ENCODE results near the gene RPN1.

The RPN1 gene

GRCh38 chr3:128693696-128694095 is 43.1 kb upstream of the RPN1 start:
- H3K4me3 ChIP-seq (ENCODE audit: low read depth in 1 of 2, low read length in 2 of 2): no peak overlapping the region
- no peak for TF ChIP-seq EZH2 (IDR thresholded peaks at IDR 0.05; ENCODE audit: borderline replicate concordance, low read depth, low read length, severe bottlenecking)
- TF ChIP-seq, protein P1, sequence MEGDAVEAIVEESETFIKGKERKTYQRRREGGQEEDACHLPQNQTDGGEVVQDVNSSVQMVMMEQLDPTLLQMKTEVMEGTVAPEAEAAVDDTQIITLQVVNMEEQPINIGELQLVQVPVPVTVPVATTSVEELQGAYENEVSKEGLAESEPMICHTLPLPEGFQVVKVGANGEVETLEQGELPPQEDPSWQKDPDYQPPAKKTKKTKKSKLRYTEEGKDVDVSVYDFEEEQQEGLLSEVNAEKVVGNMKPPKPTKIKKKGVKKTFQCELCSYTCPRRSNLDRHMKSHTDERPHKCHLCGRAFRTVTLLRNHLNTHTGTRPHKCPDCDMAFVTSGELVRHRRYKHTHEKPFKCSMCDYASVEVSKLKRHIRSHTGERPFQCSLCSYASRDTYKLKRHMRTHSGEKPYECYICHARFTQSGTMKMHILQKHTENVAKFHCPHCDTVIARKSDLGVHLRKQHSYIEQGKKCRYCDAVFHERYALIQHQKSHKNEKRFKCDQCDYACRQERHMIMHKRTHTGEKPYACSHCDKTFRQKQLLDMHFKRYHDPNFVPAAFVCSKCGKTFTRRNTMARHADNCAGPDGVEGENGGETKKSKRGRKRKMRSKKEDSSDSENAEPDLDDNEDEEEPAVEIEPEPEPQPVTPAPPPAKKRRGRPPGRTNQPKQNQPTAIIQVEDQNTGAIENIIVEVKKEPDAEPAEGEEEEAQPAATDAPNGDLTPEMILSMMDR (IDR thresholded peaks at IDR 0.05; ENCODE audit: borderline replicate concordance, extremely low read depth, low read length, poor library complexity, severe bottlenecking): no peak
- no peak overlapping the region for H2AFZ ChIP-seq (ENCODE audit: low read depth, low read length)
- H3K9ac ChIP-seq (ENCODE audit: low read depth, low read length): no peak overlapping the region
- no peaks in the 10 kb centered on the region for H3K27me3 ChIP-seq (ENCODE audit: insufficient read depth, low read length, poor library complexity)
- ATAC-seq (ENCODE audit: insufficient read depth, low read depth) (no peak), DNase-seq (no peak)
- H4K20me1 ChIP-seq (ENCODE audit: insufficient read depth, low read length): no peaks in the 10 kb centered on the region
- no peaks in the 10 kb centered on the region for H3K4me1 ChIP-seq (ENCODE audit: insufficient read depth, low read length)
- H3K9me3 ChIP-seq (ENCODE audit: insufficient read depth, low read length, severe bottlenecking): no peaks in the 10 kb centered on the region
- no peak overlapping the region for H3K4me2 ChIP-seq (ENCODE audit: insufficient read depth, low read length)
- H3K36me3 ChIP-seq (ENCODE audit: insufficient read depth, low read length): no peaks in the 10 kb centered on the region
- H3K79me2 ChIP-seq (ENCODE audit: insufficient read depth, low read length): no peaks in the 10 kb centered on the region
- no peak overlapping the region for H3K27ac ChIP-seq (ENCODE audit: low read length)

- DNase-seq: no peak
- no peaks in the 10 kb centered on the region for H4K20me1 ChIP-seq (ENCODE audit: insufficient read depth, low read length)
- TF ChIP-seq, protein P1 (IDR thresholded peaks at IDR 0.05; ENCODE audit: borderline replicate concordance, extremely low read depth, low read length, poor library complexity, severe bottlenecking): no peak
- no peak for TF ChIP-seq EZH2 (IDR thresholded peaks at IDR 0.05; ENCODE audit: borderline replicate concordance, low read depth, low read length, severe bottlenecking)
- H3K27ac ChIP-seq (ENCODE audit: low read length): no peak overlapping the region
- H3K36me3 ChIP-seq (ENCODE audit: insufficient read depth, low read length): no peaks in the 10 kb centered on the region
- no peak for ATAC-seq (ENCODE audit: insufficient read depth, low read depth)
- H3K4me1 ChIP-seq (ENCODE audit: insufficient read depth, low read length): no peaks in the 10 kb centered on the region
- H3K9me3 ChIP-seq (ENCODE audit: insufficient read depth, low read length, severe bottlenecking): no peaks in the 10 kb centered on the region
- H3K9ac ChIP-seq (ENCODE audit: low read depth, low read length): no peak overlapping the region
- H2AFZ ChIP-seq (ENCODE audit: low read depth, low read length): no peak overlapping the region
- no peaks in the 10 kb centered on the region for H3K79me2 ChIP-seq (ENCODE audit: insufficient read depth, low read length)
- no peak overlapping the region for H3K4me2 ChIP-seq (ENCODE audit: insufficient read depth, low read length)
- no peak overlapping the region for H3K4me3 ChIP-seq (ENCODE audit: low read depth in 1 of 2, low read length in 2 of 2)
- H3K27me3 ChIP-seq (ENCODE audit: insufficient read depth, low read length, poor library complexity): no peaks in the 10 kb centered on the region
Measured at GRCh38 chr3:128689060-128689459, 38.4 kb upstream of the RPN1 start.

- DNase-seq: no peak
- Histone ChIP-seq H3K27ac (ENCODE audit: low read length) (no peak overlapping the region), H3K4me1 (ENCODE audit: insufficient read depth, low read length) (peaks cover 7% of the 10 kb centered on the region), H3K9ac (ENCODE audit: low read depth, low read length) (no peak overlapping the region), H2AFZ (ENCODE audit: low read depth, low read length) (no peak overlapping the region), H3K4me2 (ENCODE audit: insufficient read depth, low read length) (no peak overlapping the region), H3K4me3 (ENCODE audit: low read depth in 1 of 2, low read length in 2 of 2) (no peak overlapping the region), H3K36me3 (ENCODE audit: insufficient read depth, low read length) (no peaks in the 10 kb centered on the region), H3K79me2 (ENCODE audit: insufficient read depth, low read length) (peaks cover 5% of the 10 kb centered on the region; the same call in 1 of the 2 replicates), H4K20me1 (ENCODE audit: insufficient read depth, low read length) (no peaks in the 10 kb centered on the region), H3K27me3 (ENCODE audit: insufficient read depth, low read length, poor library complexity) (no peaks in the 10 kb centered on the region), H3K9me3 (ENCODE audit: insufficient read depth, low read length, severe bottlenecking) (no peaks in the 10 kb centered on the region)
- TF ChIP-seq, protein P1 (IDR thresholded peaks at IDR 0.05; ENCODE audit: borderline replicate concordance, extremely low read depth, low read length, poor library complexity, severe bottlenecking): no peak
- TF ChIP-seq EZH2 (IDR thresholded peaks at IDR 0.05; ENCODE audit: borderline replicate concordance, low read depth, low read length, severe bottlenecking): no peak
- no peak for ATAC-seq (ENCODE audit: insufficient read depth, low read depth)
Measured at GRCh38 chr3:128686465-128686864, 35.8 kb upstream of the RPN1 start.

Measured in DND-41 (cell line).